ENCODE results near the gene NUMBL. TPM values are rescaled to one million over a fixed set of nuclear protein-coding genes. Genes with fewer than 3 reads are reported as not detected.

Gene NUMBL
- total RNA-seq, 4 donors from 2014 or later, result 35.8 to 60.6 (median 49.1) TPM

DNA sequence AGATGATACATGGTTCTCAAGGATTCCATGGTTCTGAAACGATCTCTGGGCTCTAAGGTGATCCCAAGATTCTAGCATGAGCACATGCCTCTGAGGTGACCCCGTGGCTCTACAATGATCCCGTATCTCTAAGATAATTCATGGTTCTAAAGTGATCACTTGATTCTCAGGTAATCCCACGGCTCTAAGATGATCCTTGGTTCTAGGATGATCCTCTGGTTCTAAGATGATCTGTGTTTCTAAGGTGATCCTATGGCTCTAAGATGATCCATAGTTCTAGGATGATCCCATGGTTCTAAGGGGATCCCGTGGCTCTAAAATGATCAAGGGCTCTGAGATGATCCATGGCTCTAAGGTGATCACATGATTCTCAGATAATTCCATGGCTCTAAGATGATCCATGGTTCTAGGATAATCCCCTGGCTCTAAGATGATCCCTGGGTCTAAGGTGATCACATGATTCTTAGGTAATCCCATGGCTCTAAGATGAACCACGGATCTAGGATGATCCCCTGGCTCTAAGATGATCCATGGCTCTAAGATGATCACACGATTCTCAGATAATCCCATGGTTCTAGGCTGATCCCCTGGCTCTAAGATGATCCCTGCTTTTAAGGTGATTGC, 21.3 kb downstream of the NUMBL start:
- 88 to 96% methylated on average over 4 to 7 of the region's 7 CpGs for WGBS, 2 donors (ENCODE audit: low coverage in 1 of 2)
- Histone ChIP-seq H3K27me3 (no peaks in the 10 kb centered on the region), H3K4me3 (no peak overlapping the region), H3K36me3 (peaks cover 0 to 75% of the 10 kb centered on the region in 2 donors), H3K4me1 (peaks cover 0 to 3% (median 0%) of the 10 kb centered on the region in 3 donors), H3K9me3 (no peaks in the 10 kb centered on the region), H3K27ac (no peak overlapping the region)
- no peak for ATAC-seq
- TF ChIP-seq, protein P1, sequence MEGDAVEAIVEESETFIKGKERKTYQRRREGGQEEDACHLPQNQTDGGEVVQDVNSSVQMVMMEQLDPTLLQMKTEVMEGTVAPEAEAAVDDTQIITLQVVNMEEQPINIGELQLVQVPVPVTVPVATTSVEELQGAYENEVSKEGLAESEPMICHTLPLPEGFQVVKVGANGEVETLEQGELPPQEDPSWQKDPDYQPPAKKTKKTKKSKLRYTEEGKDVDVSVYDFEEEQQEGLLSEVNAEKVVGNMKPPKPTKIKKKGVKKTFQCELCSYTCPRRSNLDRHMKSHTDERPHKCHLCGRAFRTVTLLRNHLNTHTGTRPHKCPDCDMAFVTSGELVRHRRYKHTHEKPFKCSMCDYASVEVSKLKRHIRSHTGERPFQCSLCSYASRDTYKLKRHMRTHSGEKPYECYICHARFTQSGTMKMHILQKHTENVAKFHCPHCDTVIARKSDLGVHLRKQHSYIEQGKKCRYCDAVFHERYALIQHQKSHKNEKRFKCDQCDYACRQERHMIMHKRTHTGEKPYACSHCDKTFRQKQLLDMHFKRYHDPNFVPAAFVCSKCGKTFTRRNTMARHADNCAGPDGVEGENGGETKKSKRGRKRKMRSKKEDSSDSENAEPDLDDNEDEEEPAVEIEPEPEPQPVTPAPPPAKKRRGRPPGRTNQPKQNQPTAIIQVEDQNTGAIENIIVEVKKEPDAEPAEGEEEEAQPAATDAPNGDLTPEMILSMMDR (IDR thresholded peaks at IDR 0.05), result no peak
- TF ChIP-seq POLR2A (IDR thresholded peaks at IDR 0.05), result no peak
- TF ChIP-seq POLR2AphosphoS5 (IDR thresholded peaks at IDR 0.05), result no peak
- no peak for TF ChIP-seq EP300 (IDR thresholded peaks at IDR 0.05)

DNA sequence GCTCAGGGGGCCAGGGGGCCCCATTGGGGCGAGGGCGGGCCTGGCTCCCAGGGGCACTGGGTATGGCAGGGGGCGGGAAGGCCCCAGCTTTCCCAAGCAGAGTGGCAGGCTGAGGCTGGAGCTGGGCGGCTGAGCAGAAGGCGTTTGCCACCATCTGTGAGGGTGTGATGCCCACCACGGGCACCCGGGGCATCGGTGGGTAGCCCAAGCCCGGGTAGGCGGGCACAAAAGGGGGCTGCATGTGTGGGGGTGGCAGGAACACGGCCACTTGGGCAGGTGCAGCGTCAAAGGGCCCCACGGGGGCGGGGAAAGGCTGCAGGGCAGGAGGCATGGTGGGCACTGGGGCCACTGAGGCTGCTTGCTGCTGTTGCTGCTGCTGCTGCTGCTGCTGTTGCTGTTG, 22.8 kb downstream of the NUMBL start:
- ATAC-seq, result no peak
- no peaks in the 10 kb centered on the region for H3K9me3 ChIP-seq
- H3K4me3 ChIP-seq, result no peak overlapping the region
- no CpG with 5 or more reads among the region's 14 CpGs for WGBS, 2 donors (ENCODE audit: low coverage in 1 of 2)
- no peaks in the 10 kb centered on the region for H3K27me3 ChIP-seq
- peaks cover 0 to 17% (median 8%) of the 10 kb centered on the region in 3 donors for H3K4me1 ChIP-seq
- no peak overlapping the region for H3K27ac ChIP-seq
- TF ChIP-seq POLR2A (IDR thresholded peaks at IDR 0.05), result no peak
- TF ChIP-seq EP300 (IDR thresholded peaks at IDR 0.05), result no peak
- H3K36me3 ChIP-seq, result peaks cover 0 to 60% of the 10 kb centered on the region in 2 donors

DNA sequence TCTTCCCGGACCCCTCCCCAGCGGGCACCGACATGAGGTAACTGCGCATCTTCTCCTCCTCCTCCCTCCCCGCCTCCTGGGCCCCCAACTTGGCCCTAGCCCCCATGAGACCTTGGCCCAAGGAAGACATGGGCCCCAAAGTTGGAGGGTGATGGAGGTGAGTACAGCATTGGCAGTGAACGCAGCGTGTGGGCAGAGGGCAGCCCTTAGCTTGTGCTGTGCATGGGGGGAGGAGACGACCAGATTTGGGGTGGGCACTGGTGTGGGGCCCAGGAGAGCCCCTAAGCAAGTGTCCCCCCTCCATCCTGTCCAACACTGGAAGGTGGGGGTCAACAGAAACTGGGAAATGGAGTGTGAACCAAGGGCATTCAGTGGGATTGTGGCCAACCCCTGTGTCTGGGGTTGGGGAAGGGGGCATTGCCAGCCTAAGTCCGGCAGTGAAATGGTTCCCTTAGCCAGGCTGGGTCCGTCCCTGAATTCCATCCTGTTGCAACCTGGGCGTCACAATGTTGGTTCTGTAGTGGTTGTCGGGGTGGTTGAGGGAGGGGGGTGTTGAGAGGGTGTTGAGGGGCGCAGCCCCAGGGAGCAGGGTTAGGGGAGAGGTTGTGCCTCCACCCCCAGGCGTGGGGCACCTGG, 23.5 kb downstream of the NUMBL start:
- H3K9me3 ChIP-seq, result no peaks in the 10 kb centered on the region
- 80% methylated on average over 1 of the region's 14 CpGs; no CpG with 5 or more reads in 1 of the 2 donors for WGBS, 2 donors (ENCODE audit: low coverage in 1 of 2)
- no peak overlapping the region for H3K4me3 ChIP-seq
- peaks cover 0 to 23% (median 13%) of the 10 kb centered on the region in 3 donors for H3K4me1 ChIP-seq
- peaks cover 0 to 54% of the 10 kb centered on the region in 2 donors for H3K36me3 ChIP-seq
- TF ChIP-seq EP300 (IDR thresholded peaks at IDR 0.05) (no peak), POLR2A (IDR thresholded peaks at IDR 0.05) (no peak), POLR2AphosphoS5 (IDR thresholded peaks at IDR 0.05) (no peak)
- TF ChIP-seq, protein P1 (IDR thresholded peaks at IDR 0.05), result no peak
- ATAC-seq, result no peak
- H3K27me3 ChIP-seq, result no peaks in the 10 kb centered on the region
- H3K27ac ChIP-seq, result peak overlapping the region in 2 of 4 donors; percentile 38 to 42

DNA sequence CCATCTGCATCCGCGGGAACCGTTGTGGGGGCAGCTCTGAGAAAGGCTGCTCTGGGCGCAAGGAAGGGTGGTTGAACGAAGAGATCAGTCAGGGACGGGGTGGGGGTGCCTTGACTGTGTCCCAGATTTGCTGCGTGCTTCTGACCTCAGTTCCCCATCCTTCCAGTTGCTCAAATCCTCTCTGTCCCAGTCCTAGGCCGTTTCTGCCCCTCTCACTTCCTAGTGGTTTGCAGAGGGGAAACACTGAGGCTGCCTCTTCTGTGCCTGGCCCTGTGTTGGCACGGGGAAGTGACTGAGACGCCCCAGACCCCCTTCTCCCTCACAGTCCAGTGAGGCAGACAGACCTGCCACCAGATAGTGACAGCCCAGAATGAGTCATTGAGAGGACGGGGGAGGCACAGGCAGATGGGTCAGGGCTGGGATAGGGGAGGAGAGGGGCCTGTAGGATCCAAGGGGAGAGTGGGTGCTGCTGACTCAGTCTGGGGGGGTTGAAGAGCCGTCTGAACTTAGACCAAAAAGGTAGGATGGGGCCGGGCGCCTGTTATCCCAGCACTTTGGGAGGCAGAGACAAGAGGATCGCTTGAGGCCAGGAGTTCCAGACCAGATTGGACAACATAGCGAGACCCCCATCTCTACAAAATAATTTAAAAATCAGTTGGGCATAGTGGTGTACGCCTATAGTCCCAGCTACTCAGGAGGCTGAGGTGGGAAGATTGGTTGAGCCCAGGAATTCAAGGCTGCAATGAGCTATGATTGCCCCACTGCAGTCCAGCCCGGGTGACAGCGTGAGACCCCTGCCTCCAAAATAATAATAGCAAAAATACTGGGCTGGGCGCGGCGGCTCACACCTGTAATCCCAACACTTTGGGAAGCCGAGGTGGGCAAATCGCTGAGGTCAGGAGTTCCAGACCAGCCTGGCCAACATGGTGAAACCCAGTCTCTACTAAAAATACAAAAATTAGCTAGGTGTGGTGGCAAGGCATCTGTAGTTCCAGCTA, 26.5 kb downstream of the NUMBL start:
- peak; percentile 8 for ATAC-seq
- peak overlapping the region; percentile 51 to 77 for H3K4me3 ChIP-seq

More for the DNA sequence above, 26.5 kb downstream of the NUMBL start:
- Histone ChIP-seq H3K4me1 (peaks cover 0 to 24% (median 13%) of the 10 kb centered on the region in 3 donors), H3K9me3 (no peaks in the 10 kb centered on the region), H3K27ac (peak overlapping the region; percentile 60 to 91 (median 88)), H3K27me3 (no peaks in the 10 kb centered on the region), H3K36me3 (peaks cover 0 to 24% of the 10 kb centered on the region in 2 donors)
- TF ChIP-seq EP300 (IDR thresholded peaks at IDR 0.05) (no peak), POLR2AphosphoS5 (IDR thresholded peaks at IDR 0.05) (no peak), POLR2A (IDR thresholded peaks at IDR 0.05) (no peak)
- TF ChIP-seq, protein P1 (IDR thresholded peaks at IDR 0.05), result no peak
- WGBS, 2 donors (ENCODE audit: low coverage in 1 of 2), result 60 to 80% methylated on average over 10 of the region's 24 CpGs

All from gastroesophageal sphincter (tissue), 4 donors.